SK-N-SH (cell line): ENCODE measurements around the gene TM7SF2.

Experiments
- CHD2 ChIP-seq: fragments of 150-350 bp; IDR thresholded peaks from 2 replicates; pipeline ENCODE4 v1.6.1; 2018; ENCODE audit warnings: low read length; ENCODE audit not compliant: partially characterized antibody
- ELF1 ChIP-seq: IDR thresholded peaks from 2 replicates; pipeline ENCODE4 v1.4.0; 2012
- EP300 ChIP-seq, 2 experiments: IDR thresholded peaks; 2 replicates each; pipeline versions ENCODE4 v1.4.0 to v1.6.1; 2012; ENCODE audit warnings: borderline replicate concordance in 1 of 2, low read depth in 1 of 2, low read length in 1 of 2
- GABPA ChIP-seq: IDR thresholded peaks from 2 replicates; pipeline ENCODE4 v1.4.0; 2012; ENCODE audit warnings: low read depth, mild to moderate bottlenecking
- MAX ChIP-seq: IDR thresholded peaks from 2 replicates; pipeline ENCODE4 v1.4.0; 2012; ENCODE audit warnings: low read depth
- POLR2AphosphoS5 ChIP-seq: IDR thresholded peaks from 2 replicates; pipeline ENCODE4 v1.6.1; 2012; ENCODE audit warnings: low read depth, low read length
- RCOR1 ChIP-seq: fragments of 150-350 bp; IDR thresholded peaks from 2 replicates; pipeline ENCODE4 v1.6.1; 2017; ENCODE audit warnings: antibody characterized with exemption, low read length
- RXRA ChIP-seq: IDR thresholded peaks from 2 replicates; pipeline ENCODE4 v1.4.0; 2012; ENCODE audit warnings: low read depth, mild to moderate bottlenecking, borderline replicate concordance
- SIN3A ChIP-seq: IDR thresholded peaks from 2 replicates; pipeline ENCODE4 v1.6.1; 2012; ENCODE audit warnings: low read depth, mild to moderate bottlenecking, low read length, moderate library complexity, borderline replicate concordance
- TEAD4 ChIP-seq: IDR thresholded peaks from 2 replicates; pipeline ENCODE4 v1.4.0; 2012; ENCODE audit warnings: mild to moderate bottlenecking, borderline replicate concordance; ENCODE audit not compliant: insufficient read depth
- YY1 ChIP-seq: IDR thresholded peaks from 2 replicates; pipeline ENCODE4 v1.4.0; 2012; ENCODE audit warnings: low read depth, mild to moderate bottlenecking
- TF ChIP-seq, protein P1 (sequence below): fragments of 200-600 bp; sonication (generic); IDR thresholded peaks from 2 replicates; pipeline ENCODE4 v1.6.1; 2017; ENCODE audit warnings: antibody characterized with exemption, mild to moderate bottlenecking, moderate library complexity

GRCh38 chr11:65136515-65137096 lies 24.9 kb downstream of the TM7SF2 start:
- TF ChIP-seq, protein P1, sequence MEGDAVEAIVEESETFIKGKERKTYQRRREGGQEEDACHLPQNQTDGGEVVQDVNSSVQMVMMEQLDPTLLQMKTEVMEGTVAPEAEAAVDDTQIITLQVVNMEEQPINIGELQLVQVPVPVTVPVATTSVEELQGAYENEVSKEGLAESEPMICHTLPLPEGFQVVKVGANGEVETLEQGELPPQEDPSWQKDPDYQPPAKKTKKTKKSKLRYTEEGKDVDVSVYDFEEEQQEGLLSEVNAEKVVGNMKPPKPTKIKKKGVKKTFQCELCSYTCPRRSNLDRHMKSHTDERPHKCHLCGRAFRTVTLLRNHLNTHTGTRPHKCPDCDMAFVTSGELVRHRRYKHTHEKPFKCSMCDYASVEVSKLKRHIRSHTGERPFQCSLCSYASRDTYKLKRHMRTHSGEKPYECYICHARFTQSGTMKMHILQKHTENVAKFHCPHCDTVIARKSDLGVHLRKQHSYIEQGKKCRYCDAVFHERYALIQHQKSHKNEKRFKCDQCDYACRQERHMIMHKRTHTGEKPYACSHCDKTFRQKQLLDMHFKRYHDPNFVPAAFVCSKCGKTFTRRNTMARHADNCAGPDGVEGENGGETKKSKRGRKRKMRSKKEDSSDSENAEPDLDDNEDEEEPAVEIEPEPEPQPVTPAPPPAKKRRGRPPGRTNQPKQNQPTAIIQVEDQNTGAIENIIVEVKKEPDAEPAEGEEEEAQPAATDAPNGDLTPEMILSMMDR, result no peak
- TF ChIP-seq CHD2 (no peak), TEAD4 (no peak), POLR2AphosphoS5 (no peak), EP300 (IDR thresholded peaks at IDR 0.05; ENCODE audit: borderline replicate concordance in 1 of 2, low read depth in 1 of 2, low read length in 1 of 2) (no peak), RCOR1 (no peak), YY1 (no peak), MAX (no peak), GABPA (no peak), SIN3A (no peak), ELF1 (no peak), RXRA (no peak)
